SK-N-MC (cell line): ENCODE measurements around the gene ITGB6.

Experiments used
- EZH2 ChIP-seq: fragments of 200-600 bp; sonication (generic); IDR thresholded peaks from one replicate; pipeline ENCODE4 v1.6.1; 2017; ENCODE audit warnings: antibody characterized with exemption
- POLR2AphosphoS5 ChIP-seq: IDR thresholded peaks from 2 replicates; pipeline ENCODE4 v1.6.1; 2012; ENCODE audit warnings: mild to moderate bottlenecking, low read depth, low read length, borderline replicate concordance

DNA sequence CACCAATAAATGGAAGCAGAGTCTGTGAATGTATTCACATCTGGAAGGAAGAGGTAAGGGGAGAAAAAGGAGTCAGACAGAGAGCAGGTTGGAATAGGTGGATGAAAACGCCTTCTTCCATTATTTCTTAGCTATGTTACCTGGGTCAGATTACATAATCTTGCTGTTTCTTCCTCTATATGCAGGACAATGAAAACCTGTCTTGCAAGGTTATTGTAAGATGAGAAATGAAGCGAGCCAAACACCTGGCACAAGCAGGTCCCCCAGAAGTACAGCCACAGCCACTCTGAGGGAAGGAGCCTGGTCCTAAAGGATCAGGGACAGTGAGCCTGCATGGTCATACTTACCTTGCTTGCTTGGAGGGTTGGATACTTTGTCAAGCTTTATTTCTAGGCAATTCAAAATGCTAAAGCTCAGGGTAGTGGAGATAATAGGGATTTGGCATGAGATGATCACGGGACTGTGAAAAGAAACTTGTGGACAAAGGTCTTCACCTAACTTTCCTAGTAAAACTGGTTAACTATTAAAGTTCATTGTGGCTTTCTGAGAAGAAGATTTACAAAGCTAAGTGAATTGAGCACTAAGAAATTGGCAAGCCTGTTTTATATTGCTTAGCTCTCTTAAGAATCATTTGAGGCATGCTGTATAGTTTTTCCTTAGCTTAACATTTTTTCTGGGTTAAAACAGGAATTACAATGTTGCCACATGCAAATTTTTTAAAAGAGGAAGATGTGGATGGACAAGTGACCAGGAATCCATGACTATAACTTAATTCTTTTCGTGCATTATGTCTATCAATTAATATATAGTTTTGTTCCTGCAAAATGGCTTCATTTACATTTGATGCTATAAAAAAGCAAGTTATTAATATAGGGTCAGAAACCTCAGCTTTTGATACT lies 121.9 kb downstream of the ITGB6 start:
- no peak for TF ChIP-seq EZH2
- TF ChIP-seq POLR2AphosphoS5 = no peak
